SK-N-SH (cell line): ENCODE measurements around the gene ZBTB1.

ENCODE experiments used
- POLR2AphosphoS5 ChIP-seq: IDR thresholded peaks from 2 replicates; pipeline ENCODE4 v1.6.1; 2012; ENCODE audit warnings: low read depth, low read length
- RAD21 ChIP-seq: IDR thresholded peaks from 2 replicates; pipeline ENCODE4 v1.6.1; 2012; ENCODE audit warnings: mild to moderate bottlenecking, low read length
- TAF1 ChIP-seq: IDR thresholded peaks from 2 replicates; pipeline ENCODE4 v1.6.1; 2012; ENCODE audit warnings: low read depth, mild to moderate bottlenecking, low read length, moderate library complexity, borderline replicate concordance
- YY1 ChIP-seq: IDR thresholded peaks from 2 replicates; pipeline ENCODE4 v1.4.0; 2012; ENCODE audit warnings: low read depth, mild to moderate bottlenecking
- TF ChIP-seq, protein P1 (sequence below): fragments of 200-600 bp; sonication (generic); IDR thresholded peaks from 2 replicates; pipeline ENCODE4 v1.6.1; 2017; ENCODE audit warnings: antibody characterized with exemption, mild to moderate bottlenecking, moderate library complexity
- TF ChIP-seq, protein P2 (sequence below): IDR thresholded peaks from 2 replicates; pipeline ENCODE4 v1.6.1; 2012; ENCODE audit warnings: mild to moderate bottlenecking, low read depth, low read length, moderate library complexity
- TF ChIP-seq, protein P3 (sequence below): fragments of 150-350 bp; IDR thresholded peaks from 2 replicates; pipeline ENCODE4 v1.6.1; 2016; ENCODE audit warnings: mild to moderate bottlenecking, low read depth, low read length

DNA sequence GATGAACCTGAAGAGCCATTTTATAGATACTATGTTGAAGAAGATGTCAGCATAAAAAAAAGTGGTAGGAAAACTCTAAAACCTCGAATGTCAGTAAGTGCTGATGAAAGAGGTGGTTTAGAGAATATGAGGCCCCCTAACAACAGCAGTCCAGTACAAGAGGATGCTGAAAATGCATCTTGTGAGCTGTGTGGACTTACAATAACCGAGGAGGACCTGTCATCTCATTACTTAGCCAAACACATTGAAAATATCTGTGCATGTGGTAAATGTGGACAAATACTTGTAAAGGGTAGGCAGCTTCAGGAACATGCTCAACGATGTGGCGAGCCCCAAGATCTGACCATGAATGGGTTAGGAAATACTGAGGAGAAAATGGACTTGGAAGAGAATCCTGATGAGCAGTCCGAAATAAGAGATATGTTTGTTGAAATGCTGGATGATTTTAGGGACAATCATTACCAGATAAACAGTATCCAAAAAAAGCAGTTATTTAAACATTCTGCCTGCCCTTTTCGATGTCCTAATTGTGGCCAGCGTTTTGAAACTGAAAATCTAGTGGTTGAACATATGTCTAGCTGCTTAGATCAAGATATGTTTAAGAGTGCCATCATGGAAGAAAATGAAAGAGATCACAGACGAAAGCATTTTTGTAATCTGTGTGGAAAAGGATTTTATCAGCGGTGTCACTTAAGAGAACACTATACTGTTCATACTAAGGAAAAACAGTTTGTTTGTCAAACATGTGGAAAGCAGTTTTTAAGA, 18.2 kb downstream of the ZBTB1 start:
- TF ChIP-seq RAD21 (no peak), TAF1 (no peak), POLR2AphosphoS5 (no peak), YY1 (no peak)
- TF ChIP-seq, protein P1, sequence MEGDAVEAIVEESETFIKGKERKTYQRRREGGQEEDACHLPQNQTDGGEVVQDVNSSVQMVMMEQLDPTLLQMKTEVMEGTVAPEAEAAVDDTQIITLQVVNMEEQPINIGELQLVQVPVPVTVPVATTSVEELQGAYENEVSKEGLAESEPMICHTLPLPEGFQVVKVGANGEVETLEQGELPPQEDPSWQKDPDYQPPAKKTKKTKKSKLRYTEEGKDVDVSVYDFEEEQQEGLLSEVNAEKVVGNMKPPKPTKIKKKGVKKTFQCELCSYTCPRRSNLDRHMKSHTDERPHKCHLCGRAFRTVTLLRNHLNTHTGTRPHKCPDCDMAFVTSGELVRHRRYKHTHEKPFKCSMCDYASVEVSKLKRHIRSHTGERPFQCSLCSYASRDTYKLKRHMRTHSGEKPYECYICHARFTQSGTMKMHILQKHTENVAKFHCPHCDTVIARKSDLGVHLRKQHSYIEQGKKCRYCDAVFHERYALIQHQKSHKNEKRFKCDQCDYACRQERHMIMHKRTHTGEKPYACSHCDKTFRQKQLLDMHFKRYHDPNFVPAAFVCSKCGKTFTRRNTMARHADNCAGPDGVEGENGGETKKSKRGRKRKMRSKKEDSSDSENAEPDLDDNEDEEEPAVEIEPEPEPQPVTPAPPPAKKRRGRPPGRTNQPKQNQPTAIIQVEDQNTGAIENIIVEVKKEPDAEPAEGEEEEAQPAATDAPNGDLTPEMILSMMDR, result no peak
- TF ChIP-seq, protein P2, sequence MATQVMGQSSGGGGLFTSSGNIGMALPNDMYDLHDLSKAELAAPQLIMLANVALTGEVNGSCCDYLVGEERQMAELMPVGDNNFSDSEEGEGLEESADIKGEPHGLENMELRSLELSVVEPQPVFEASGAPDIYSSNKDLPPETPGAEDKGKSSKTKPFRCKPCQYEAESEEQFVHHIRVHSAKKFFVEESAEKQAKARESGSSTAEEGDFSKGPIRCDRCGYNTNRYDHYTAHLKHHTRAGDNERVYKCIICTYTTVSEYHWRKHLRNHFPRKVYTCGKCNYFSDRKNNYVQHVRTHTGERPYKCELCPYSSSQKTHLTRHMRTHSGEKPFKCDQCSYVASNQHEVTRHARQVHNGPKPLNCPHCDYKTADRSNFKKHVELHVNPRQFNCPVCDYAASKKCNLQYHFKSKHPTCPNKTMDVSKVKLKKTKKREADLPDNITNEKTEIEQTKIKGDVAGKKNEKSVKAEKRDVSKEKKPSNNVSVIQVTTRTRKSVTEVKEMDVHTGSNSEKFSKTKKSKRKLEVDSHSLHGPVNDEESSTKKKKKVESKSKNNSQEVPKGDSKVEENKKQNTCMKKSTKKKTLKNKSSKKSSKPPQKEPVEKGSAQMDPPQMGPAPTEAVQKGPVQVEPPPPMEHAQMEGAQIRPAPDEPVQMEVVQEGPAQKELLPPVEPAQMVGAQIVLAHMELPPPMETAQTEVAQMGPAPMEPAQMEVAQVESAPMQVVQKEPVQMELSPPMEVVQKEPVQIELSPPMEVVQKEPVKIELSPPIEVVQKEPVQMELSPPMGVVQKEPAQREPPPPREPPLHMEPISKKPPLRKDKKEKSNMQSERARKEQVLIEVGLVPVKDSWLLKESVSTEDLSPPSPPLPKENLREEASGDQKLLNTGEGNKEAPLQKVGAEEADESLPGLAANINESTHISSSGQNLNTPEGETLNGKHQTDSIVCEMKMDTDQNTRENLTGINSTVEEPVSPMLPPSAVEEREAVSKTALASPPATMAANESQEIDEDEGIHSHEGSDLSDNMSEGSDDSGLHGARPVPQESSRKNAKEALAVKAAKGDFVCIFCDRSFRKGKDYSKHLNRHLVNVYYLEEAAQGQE, result no peak
- TF ChIP-seq, protein P3, sequence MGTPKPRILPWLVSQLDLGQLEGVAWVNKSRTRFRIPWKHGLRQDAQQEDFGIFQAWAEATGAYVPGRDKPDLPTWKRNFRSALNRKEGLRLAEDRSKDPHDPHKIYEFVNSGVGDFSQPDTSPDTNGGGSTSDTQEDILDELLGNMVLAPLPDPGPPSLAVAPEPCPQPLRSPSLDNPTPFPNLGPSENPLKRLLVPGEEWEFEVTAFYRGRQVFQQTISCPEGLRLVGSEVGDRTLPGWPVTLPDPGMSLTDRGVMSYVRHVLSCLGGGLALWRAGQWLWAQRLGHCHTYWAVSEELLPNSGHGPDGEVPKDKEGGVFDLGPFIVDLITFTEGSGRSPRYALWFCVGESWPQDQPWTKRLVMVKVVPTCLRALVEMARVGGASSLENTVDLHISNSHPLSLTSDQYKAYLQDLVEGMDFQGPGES, result no peak
